HL-60 (cell line): Measurements from ENCODE around the gene TIGD1.

Source experiments
- DNase-seq, 2 experiments: peaks; one replicate each; pipeline ENCODE4 v3.0.0-alpha.2; 2010 to 2020; ENCODE audit warnings: low read depth in 1 of 2, low spot score in 1 of 2
- H3K27ac ChIP-seq: fragments of 250-450 bp; sonication (Bioruptor Pico); replicated peaks from 2 replicates; pipeline ENCODE4 v1.5.1; 2020; ENCODE audit warnings: mild to moderate bottlenecking, moderate library complexity
- H3K27me3 ChIP-seq: fragments of 250-450 bp; sonication (Bioruptor Pico); 2 replicates; pipeline ENCODE4 v1.5.1; 2021; ENCODE audit warnings: mild to moderate bottlenecking, moderate library complexity; ENCODE audit not compliant: insufficient read depth, poor library complexity, severe bottlenecking
- H3K4me3 ChIP-seq: replicated peaks from 2 replicates; pipeline ENCODE4 v1.5.1; 2011; ENCODE audit warnings: mild to moderate bottlenecking, control low read depth, low read length; ENCODE audit not compliant: insufficient read depth
- CTCF ChIP-seq: IDR thresholded peaks from one replicate; pipeline ENCODE4 v1.5.1; 2011; ENCODE audit warnings: low read length, control low read depth, inconsistent platforms; ENCODE audit not compliant: insufficient read depth
- GABPA ChIP-seq: IDR thresholded peaks from 2 replicates; pipeline ENCODE4 v1.6.1; 2012; ENCODE audit warnings: low read depth
- POLR2AphosphoS5 ChIP-seq: IDR thresholded peaks from 2 replicates; pipeline ENCODE4 v1.6.1; 2012; ENCODE audit warnings: low read depth
- SPI1 ChIP-seq: IDR thresholded peaks from 2 replicates; pipeline ENCODE4 v1.6.1; 2012; ENCODE audit warnings: low read depth, mild to moderate bottlenecking, borderline replicate concordance
- TF ChIP-seq, protein P1 (sequence below): IDR thresholded peaks from 2 replicates; pipeline ENCODE4 v1.6.1; 2012; ENCODE audit warnings: low read depth; ENCODE audit not compliant: insufficient replicate concordance

Gene TIGD1

DNA sequence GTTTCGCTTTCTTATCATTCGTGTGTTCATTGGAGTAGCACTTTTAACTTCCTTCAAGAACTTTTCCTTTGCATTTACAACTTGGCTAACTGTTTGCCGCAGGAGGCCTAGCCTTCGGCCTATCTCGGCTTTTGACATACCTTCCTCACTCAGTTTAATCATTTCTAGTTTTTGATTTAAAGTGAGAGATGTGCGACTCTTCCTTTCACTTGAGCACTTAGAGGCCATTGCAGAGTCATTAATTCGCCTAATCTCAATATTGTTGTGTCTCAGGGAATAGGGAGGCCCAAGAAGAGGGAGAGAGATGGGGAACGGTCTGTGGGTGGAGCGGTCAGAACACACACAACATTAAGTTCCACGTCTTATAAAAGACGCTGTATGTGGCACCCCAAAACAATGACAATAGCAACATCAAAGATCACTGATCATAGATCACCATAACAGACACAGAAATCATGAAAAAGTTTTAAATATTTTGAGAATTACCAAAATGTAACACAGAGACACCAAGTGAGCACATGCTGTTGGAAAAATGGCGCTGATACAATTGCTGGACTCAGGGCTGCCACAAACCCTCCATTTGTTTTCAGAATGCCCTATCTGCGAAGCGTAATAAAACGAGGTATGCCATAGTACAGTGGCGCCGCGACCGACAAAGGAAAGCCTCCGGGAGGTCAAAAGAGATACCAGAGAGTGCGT lies 553 bp downstream of the TIGD1 start:
- no peak for DNase-seq

GRCh38 chr2:232547991-232548390 lies 2.4 kb downstream of the TIGD1 start:
- Histone ChIP-seq H3K4me3 (no peak overlapping the region), H3K27me3 (no peaks in the 10 kb centered on the region), H3K27ac (no peak overlapping the region)
- no peak for DNase-seq
- TF ChIP-seq GABPA, result no peak
- no peak for TF ChIP-seq POLR2AphosphoS5
- TF ChIP-seq SPI1, result no peak
- TF ChIP-seq CTCF, result no peak

More for the DNA sequence above, 553 bp downstream of the TIGD1 start:
- H3K27ac ChIP-seq, result peak overlapping the region; percentile 96
- TF ChIP-seq POLR2AphosphoS5, result no peak
- TF ChIP-seq, protein P1, sequence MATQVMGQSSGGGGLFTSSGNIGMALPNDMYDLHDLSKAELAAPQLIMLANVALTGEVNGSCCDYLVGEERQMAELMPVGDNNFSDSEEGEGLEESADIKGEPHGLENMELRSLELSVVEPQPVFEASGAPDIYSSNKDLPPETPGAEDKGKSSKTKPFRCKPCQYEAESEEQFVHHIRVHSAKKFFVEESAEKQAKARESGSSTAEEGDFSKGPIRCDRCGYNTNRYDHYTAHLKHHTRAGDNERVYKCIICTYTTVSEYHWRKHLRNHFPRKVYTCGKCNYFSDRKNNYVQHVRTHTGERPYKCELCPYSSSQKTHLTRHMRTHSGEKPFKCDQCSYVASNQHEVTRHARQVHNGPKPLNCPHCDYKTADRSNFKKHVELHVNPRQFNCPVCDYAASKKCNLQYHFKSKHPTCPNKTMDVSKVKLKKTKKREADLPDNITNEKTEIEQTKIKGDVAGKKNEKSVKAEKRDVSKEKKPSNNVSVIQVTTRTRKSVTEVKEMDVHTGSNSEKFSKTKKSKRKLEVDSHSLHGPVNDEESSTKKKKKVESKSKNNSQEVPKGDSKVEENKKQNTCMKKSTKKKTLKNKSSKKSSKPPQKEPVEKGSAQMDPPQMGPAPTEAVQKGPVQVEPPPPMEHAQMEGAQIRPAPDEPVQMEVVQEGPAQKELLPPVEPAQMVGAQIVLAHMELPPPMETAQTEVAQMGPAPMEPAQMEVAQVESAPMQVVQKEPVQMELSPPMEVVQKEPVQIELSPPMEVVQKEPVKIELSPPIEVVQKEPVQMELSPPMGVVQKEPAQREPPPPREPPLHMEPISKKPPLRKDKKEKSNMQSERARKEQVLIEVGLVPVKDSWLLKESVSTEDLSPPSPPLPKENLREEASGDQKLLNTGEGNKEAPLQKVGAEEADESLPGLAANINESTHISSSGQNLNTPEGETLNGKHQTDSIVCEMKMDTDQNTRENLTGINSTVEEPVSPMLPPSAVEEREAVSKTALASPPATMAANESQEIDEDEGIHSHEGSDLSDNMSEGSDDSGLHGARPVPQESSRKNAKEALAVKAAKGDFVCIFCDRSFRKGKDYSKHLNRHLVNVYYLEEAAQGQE, result no peak
- TF ChIP-seq GABPA, result no peak
- TF ChIP-seq CTCF, result no peak
- TF ChIP-seq SPI1, result no peak
- no peaks in the 10 kb centered on the region for H3K27me3 ChIP-seq
- peak overlapping the region; percentile 77 for H3K4me3 ChIP-seq

GRCh38 chr2:232545511-232546375 lies 4.6 kb downstream of the TIGD1 start:
- no peaks in the 10 kb centered on the region for H3K27me3 ChIP-seq
- DNase-seq, result no peak
- no peak overlapping the region for H3K4me3 ChIP-seq

More at GRCh38 chr2:232545511-232546375, 4.6 kb downstream of the TIGD1 start:
- TF ChIP-seq POLR2AphosphoS5 (no peak), CTCF (no peak), GABPA (no peak), SPI1 (no peak)
- TF ChIP-seq, protein P1, result no peak
- no peak overlapping the region for H3K27ac ChIP-seq
